Testis (tissue), 3 donors: ENCODE results near the gene PACSIN2. TPM values are rescaled to one million over a fixed set of nuclear protein-coding genes. Genes with fewer than 3 reads are reported as not detected.

Source experiments
- DNase-seq: peaks from one replicate; pipeline ENCODE4 v3.0.0-alpha.2; 2019
- H3K27ac ChIP-seq, 2 donors: fragments of 200-600 bp; sonication (generic); one replicate each; pipeline ENCODE4 v1.5.1; 2019
- H3K27me3 ChIP-seq: fragments of 200-600 bp; sonication (generic); one replicate; pipeline ENCODE4 v1.5.1; 2019
- H3K36me3 ChIP-seq: fragments of 200-600 bp; sonication (generic); one replicate; pipeline ENCODE4 v1.5.1; 2017; ENCODE audit warnings: low read depth; ENCODE audit errors: missing control alignments
- H3K4me1 ChIP-seq: fragments of 200-600 bp; sonication (generic); one replicate; pipeline ENCODE4 v1.5.1; 2019
- H3K4me3 ChIP-seq, 2 donors: fragments of 200-600 bp; sonication (generic); one replicate each; pipeline ENCODE4 v1.5.1; 2017 to 2019
- H3K9me3 ChIP-seq: fragments of 200-600 bp; sonication (generic); one replicate; pipeline ENCODE4 v1.5.1; 2017
- POLR2A ChIP-seq: fragments of 450-650 bp; IDR thresholded peaks from one replicate; pipeline ENCODE4 v1.6.1; 2017; ENCODE audit warnings: antibody characterized with exemption, mild to moderate bottlenecking, moderate library complexity
- WGBS, 2 donors: methylation state at CpG; one replicate each; pipeline ENCODE4 v1.1.5; 2018; 5-methylcytosine and 5-hydroxymethylcytosine counted together
- intact Hi-C: fragments of 100-400 bp; cut with DNase I; formaldehyde crosslinking; loops from one replicate; pipeline ENCODE4 v1.15.1; 2023; ENCODE audit warnings: low total_unique reads
- polyA plus RNA-seq: library from polyadenylated mRNA; stranded (reverse); fragments of 350-450 nt; fragmentation: Illumina TruSeq; extraction: RNeasy Lipid Tissue Mini Kit (QIAGEN cat#74804); gene quantifications from one replicate; pipeline ENCODE4 v1.2.3, GENCODE V29; 2014; ENCODE audit warnings: low read depth, low replicate concordance; ENCODE audit not compliant: insufficient read depth
- total RNA-seq, 2 donors: library from RNA; depleted of rRNA; stranded (reverse); fragments of >200 nt; gene quantifications; one replicate each; pipeline ENCODE4 v1.2.3, GENCODE V29; 2016
- TF ChIP-seq, protein P1 (sequence below), 3 experiments: fragments of 450-650 bp in 2 of 3; fragments of 200-600 bp in 1 of 3; sonication (generic) in 1 of 3; IDR thresholded peaks; one replicate each; pipeline ENCODE4 v1.5.1; 2016 to 2019; ENCODE audit warnings: antibody characterized with exemption in 3 of 3, mild to moderate bottlenecking in 2 of 3, moderate library complexity in 1 of 3

PACSIN2 gene
- total and polyA plus RNA-seq, 3 donors from 2014 or later, result 43.5 to 45.6 (median 43.6) TPM

DNA sequence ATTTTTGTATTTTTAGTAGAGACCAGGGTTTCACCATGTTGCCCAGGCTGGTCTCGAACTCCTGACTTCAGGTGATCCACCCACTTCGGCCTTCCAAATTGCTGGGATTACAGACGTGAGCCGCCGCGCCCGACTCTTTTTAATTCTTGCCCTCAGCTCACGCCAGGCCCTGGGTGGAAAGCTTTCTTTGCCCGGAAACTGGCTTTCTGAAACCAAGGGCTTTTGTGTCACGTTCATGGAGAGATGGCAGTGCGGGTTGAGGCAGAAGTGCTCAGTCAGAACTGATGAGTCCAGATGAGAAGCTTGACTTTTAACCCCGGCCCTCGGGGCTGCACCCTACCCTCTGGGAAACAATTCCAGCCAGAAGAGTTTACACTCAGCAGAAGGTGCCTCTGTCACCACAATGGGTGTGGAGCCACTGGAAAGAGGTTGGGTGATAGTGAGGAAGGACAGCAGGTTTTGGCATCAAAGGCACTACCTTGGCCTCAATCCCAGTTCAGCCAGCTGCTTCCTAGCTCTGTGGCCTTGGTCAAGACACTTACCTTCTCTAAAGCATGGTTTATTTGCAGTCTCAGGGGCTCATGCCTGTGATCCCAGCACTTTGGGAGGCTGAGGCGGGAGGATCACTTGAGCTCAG, 157.0 kb downstream of the PACSIN2 start:
- no peaks in the 10 kb centered on the region for H3K36me3 ChIP-seq
- peak overlapping the region in 1 of 2 donors; percentile 96 for H3K27ac ChIP-seq
- WGBS, 2 donors, result 76 to 80% methylated on average over 14 of the region's 14 CpGs
- H3K27me3 ChIP-seq, result no peaks in the 10 kb centered on the region
- peak overlapping the region; percentile 85 to 93 for H3K4me3 ChIP-seq
- no peak for DNase-seq
- TF ChIP-seq POLR2A, result no peak
- TF ChIP-seq, protein P1, sequence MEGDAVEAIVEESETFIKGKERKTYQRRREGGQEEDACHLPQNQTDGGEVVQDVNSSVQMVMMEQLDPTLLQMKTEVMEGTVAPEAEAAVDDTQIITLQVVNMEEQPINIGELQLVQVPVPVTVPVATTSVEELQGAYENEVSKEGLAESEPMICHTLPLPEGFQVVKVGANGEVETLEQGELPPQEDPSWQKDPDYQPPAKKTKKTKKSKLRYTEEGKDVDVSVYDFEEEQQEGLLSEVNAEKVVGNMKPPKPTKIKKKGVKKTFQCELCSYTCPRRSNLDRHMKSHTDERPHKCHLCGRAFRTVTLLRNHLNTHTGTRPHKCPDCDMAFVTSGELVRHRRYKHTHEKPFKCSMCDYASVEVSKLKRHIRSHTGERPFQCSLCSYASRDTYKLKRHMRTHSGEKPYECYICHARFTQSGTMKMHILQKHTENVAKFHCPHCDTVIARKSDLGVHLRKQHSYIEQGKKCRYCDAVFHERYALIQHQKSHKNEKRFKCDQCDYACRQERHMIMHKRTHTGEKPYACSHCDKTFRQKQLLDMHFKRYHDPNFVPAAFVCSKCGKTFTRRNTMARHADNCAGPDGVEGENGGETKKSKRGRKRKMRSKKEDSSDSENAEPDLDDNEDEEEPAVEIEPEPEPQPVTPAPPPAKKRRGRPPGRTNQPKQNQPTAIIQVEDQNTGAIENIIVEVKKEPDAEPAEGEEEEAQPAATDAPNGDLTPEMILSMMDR (IDR thresholded peaks at IDR 0.05), result no peak
- peaks cover 17% of the 10 kb centered on the region for H3K4me1 ChIP-seq
- intact Hi-C loops, result no loop called here
- H3K9me3 ChIP-seq, result no peaks in the 10 kb centered on the region

DNA sequence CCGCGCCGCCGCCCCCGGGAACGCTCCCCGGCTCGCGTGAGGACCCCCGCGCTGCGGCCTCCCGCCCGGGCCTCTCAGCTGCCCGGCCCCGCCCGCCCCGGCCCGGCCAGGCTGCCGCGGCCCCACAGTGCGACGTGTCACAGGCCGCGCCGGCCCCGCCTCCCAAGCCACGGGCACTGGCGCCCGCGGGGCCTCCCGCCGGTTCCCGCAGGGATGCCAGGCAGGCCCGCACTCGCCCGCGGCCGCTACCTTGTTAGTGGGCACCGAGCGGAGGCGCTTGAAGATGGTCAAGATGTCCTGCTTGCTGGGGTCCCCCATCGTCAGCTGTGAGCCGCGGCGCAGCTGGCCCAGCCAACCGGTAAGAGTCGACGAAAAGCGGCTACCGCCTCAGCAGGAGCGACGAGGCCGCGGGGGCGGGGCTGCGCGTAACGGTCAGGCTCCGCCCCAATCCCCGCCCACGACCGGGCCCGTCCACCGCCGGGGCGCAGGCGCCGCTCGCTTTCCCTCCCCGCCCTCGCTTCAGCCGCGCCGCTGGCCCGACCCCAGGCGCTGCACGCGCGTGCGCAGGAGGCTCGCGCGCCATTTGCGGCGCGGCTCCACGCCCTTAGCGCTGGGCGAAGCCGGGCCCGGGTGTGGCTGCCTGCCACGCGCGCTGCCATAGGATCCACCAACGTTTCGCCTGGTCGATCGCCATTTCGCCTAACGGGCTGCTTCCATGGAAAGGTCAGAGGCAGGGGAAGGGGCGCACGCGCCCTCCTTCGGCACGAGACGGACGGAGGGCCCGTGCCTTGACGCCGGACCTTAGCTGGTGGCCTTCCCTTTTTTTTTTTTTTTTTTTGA, 157.9 kb downstream of the PACSIN2 start, which contains the start of gene ARFGAP3:
Gene ARFGAP3 (minus strand): TSS at position 409 of the 840 bp plus-strand sequence. CDS start 91 bp downstream, at position 318.
- TF ChIP-seq, protein P1 (IDR thresholded peaks at IDR 0.05), result no peak
- peak; percentile 76 for TF ChIP-seq POLR2A
- H3K27ac ChIP-seq, result peak within 1 kb of the TSS; percentile 87 to 96
- no peaks in the 10 kb centered on the region for H3K27me3 ChIP-seq
- no peaks in the 10 kb centered on the region for H3K36me3 ChIP-seq
- DNase-seq, result peak; percentile 94
- peaks cover 17% of the 10 kb centered on the region for H3K4me1 ChIP-seq
- H3K9me3 ChIP-seq, result no peaks in the 10 kb centered on the region
- H3K4me3 ChIP-seq, result peak within 1 kb of the TSS; percentile 85 to 93
- WGBS, 2 donors, result 6 to 23% methylated on average over 11 to 76 of the region's 111 CpGs
- intact Hi-C loops, result no loop called here

DNA sequence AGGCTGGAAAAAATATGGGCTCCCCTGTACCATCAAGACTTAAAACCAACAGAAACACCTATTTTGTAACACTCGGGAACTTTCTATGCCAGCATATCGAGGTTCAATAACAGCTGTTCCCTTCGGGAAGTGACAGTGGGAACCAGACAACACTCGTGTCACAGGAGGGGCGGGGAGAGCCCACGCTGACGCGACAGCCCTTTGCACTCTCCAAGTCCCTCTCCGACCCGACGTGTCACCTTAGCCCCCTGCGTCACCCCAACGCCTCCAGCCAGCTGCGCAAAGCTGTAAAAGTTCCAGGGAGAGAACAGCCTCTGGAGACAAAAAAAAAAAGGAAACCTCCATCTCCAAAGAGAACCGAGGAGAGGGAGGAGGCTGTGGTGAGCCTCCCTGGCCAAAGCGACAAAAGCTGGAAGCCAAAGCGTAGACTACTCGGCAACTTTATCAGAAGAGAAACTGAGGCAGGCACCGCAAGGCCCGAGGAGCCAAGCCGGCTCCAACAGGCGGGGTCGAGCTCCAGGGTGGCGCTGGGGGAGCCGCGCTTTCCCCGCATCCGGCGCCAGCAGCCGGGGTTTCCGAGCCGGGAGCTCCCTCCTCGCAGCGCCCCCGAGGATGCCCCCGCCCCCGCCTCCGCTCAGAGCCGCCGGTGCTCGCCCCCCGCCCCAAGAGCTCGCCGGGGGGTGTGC, 158.6 kb downstream of the PACSIN2 start:
- TF ChIP-seq, protein P1 (IDR thresholded peaks at IDR 0.05), result no peak
- no peak for TF ChIP-seq POLR2A
- 0 to 1% methylated on average over 22 to 33 of the region's 44 CpGs for WGBS, 2 donors
- intact Hi-C loops, result no loop called here
- Histone ChIP-seq H3K4me1 (peaks cover 17% of the 10 kb centered on the region), H3K4me3 (peak overlapping the region; percentile 85 to 93), H3K36me3 (no peaks in the 10 kb centered on the region), H3K27ac (peak overlapping the region; percentile 79 to 96), H3K9me3 (no peaks in the 10 kb centered on the region), H3K27me3 (no peaks in the 10 kb centered on the region)
- DNase-seq, result peak; percentile 69

DNA sequence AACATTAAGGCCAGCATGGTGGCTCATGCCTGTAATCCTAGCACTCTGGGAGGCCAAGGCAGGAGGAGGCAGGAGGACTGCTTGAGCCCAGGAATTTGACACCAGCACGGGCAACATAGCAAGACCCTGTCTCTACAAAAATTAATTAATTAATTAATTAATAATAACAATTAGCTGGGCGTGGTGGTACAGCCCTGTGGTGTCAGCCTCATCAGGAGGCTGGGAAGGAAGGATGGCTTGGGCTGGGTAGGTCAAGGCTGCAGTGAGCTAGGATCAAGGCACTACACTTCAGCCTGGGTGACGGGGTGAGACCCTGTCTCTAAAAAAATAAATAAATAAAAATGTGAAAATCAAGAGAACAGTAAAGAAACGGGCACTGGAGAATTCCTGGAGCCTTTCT, 159.2 kb downstream of the PACSIN2 start:
- Histone ChIP-seq H3K4me3 (peak overlapping the region; percentile 85 to 93), H3K36me3 (no peaks in the 10 kb centered on the region), H3K9me3 (no peaks in the 10 kb centered on the region), H3K4me1 (peaks cover 17% of the 10 kb centered on the region), H3K27me3 (no peaks in the 10 kb centered on the region), H3K27ac (peak overlapping the region; percentile 79 to 96)
- DNase-seq, result no peak
- 12 to 30% methylated on average over 4 of the region's 4 CpGs for WGBS, 2 donors
- intact Hi-C loops, result no loop called here
- no peak for TF ChIP-seq POLR2A
- TF ChIP-seq, protein P1 (IDR thresholded peaks at IDR 0.05), result no peak
